Activated CD8-positive, alpha-beta T cell treated with anti-CD3 and anti-CD28 coated beads for 36 hours (primary cell): ENCODE results near the gene KCNJ12. TPM values are rescaled to one million over a fixed set of nuclear protein-coding genes. Genes with fewer than 3 reads are reported as not detected.

Source experiments
- ATAC-seq: fragments of 200-7000 bp; cut with Tn5 transposase; one replicate; pipeline ENCODE4 v1.10.0; 2021; ENCODE audit warnings: mild to moderate bottlenecking, moderate library complexity
- CTCF ChIA-PET: fragments of 350-600 bp; sonication (Branson Sonifier 250); formaldehyde crosslinking; loops from one replicate; lab custom pipeline; 2021; ENCODE audit warnings: antibody characterized with exemption; lab: Charles Lee
- POLR2A ChIA-PET: fragments of 350-600 bp; sonication (Branson Sonifier 250); formaldehyde crosslinking; loops from one replicate; lab custom pipeline; 2021; ENCODE audit warnings: antibody characterized with exemption; lab: Charles Lee
- DNase-seq: peaks from one replicate; pipeline ENCODE4 v3.0.0-alpha.2; 2020
- H3K27ac Mint-ChIP-seq: one replicate; pipeline ENCODE4 v1.8.0; 2021; ENCODE audit warnings: mild to moderate bottlenecking, mixed read lengths
- H3K27me3 Mint-ChIP-seq: one replicate; pipeline ENCODE4 v1.8.0; 2021; ENCODE audit warnings: mixed read lengths
- H3K36me3 Mint-ChIP-seq: one replicate; pipeline ENCODE4 v1.8.0; 2021; ENCODE audit warnings: low read depth, mixed read lengths
- H3K4me1 Mint-ChIP-seq: one replicate; pipeline ENCODE4 v1.8.0; 2021; ENCODE audit warnings: low read depth, mixed read lengths
- H3K4me3 Mint-ChIP-seq: one replicate; pipeline ENCODE4 v1.8.0; 2021; ENCODE audit warnings: mild to moderate bottlenecking, moderate library complexity, mixed read lengths
- H3K9me3 Mint-ChIP-seq: one replicate; pipeline ENCODE4 v1.8.0; 2021; ENCODE audit warnings: mixed read lengths
- CTCF ChIP-seq: fragments of 200-600 bp; IDR thresholded peaks from one replicate; pipeline ENCODE4 v1.8.0; 2022; ENCODE audit warnings: antibody characterized with exemption, mild to moderate bottlenecking
- intact Hi-C: fragments of 100-400 bp; cut with micrococcal nuclease; formaldehyde crosslinking; loops from one replicate; pipeline ENCODE4 v1.10.0; 2022
- total RNA-seq, 2 experiments: library from RNA; stranded (reverse); gene quantifications; one replicate each; pipeline ENCODE4 v1.2.3, GENCODE V29; 2021

The KCNJ12 gene
- total RNA-seq, 2 experiments from 2014 or later, result not detected

- DNase-seq (no peak), ATAC-seq (no peak)
- no peak for TF ChIP-seq CTCF
- H3K27ac Mint-ChIP-seq, result no peak overlapping the region
- no peaks in the 10 kb centered on the region for H3K9me3 Mint-ChIP-seq
- intact Hi-C loops, result no loop called here
- no peaks in the 10 kb centered on the region for H3K4me1 Mint-ChIP-seq
- POLR2A ChIA-PET, result no interaction called here
- CTCF ChIA-PET, result no interaction called here
- H3K27me3 Mint-ChIP-seq, result no peaks in the 10 kb centered on the region
- H3K4me3 Mint-ChIP-seq, result no peak overlapping the region
- no peaks in the 10 kb centered on the region for H3K36me3 Mint-ChIP-seq
Measured at GRCh38 chr17:21365016-21365415, 11.1 kb upstream of the KCNJ12 start.

DNA sequence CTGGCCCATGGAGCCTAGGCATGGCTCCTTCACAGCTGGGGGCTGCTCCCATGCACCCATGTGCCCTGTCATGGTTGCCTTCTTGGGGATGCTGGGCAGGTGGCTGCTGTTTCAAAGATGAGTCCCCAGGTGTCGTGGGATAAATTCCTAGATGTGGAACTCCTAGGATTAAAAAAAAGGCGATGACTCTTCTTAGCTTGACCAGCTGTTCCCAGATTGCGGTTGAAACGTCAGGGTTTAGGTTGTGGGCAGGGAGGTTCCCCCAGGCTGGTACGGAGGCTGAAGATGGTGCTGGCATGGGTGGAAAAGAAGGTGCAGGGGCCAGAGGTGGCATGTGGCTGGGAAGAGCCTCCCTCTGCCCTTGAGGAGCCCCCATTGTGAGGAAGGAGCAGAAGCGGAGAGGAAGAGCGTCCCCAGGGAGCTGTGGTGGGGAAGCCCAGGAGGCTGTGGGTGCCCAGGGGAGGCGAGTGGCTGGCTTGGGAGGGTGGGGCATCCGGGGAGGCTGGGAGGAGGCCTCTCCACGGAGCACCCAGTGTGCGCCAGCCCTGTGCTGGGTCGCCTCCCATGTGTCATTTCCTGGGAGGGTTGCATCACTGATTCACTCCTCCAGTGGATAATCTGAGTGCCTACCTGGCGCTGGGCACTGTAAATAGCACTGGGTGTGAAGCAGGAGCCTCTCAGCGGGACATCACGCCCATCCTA lies 7.5 kb upstream of the KCNJ12 start:
- Mint-ChIP-seq H3K27ac (no peak overlapping the region), H3K9me3 (no peaks in the 10 kb centered on the region), H3K36me3 (no peaks in the 10 kb centered on the region), H3K27me3 (no peaks in the 10 kb centered on the region), H3K4me1 (no peaks in the 10 kb centered on the region), H3K4me3 (no peak overlapping the region)
- DNase-seq, result no peak
- ChIA-PET POLR2A (no interaction called here), CTCF (no interaction called here)
- peak; percentile 20 for ATAC-seq
- TF ChIP-seq CTCF, result no peak
- intact Hi-C loops, result no loop called here

- no peak overlapping the region for H3K27ac Mint-ChIP-seq
- DNase-seq, result no peak
- no peak overlapping the region for H3K4me3 Mint-ChIP-seq
- ChIA-PET CTCF (no interaction called here), POLR2A (no interaction called here)
- no peak for ATAC-seq
- H3K36me3 Mint-ChIP-seq, result no peaks in the 10 kb centered on the region
- no peaks in the 10 kb centered on the region for H3K27me3 Mint-ChIP-seq
- no peaks in the 10 kb centered on the region for H3K9me3 Mint-ChIP-seq
- intact Hi-C loops, result no loop called here
- H3K4me1 Mint-ChIP-seq, result no peaks in the 10 kb centered on the region
- TF ChIP-seq CTCF, result no peak
Measured at GRCh38 chr17:21369395-21369794, 6.8 kb upstream of the KCNJ12 start.

DNA sequence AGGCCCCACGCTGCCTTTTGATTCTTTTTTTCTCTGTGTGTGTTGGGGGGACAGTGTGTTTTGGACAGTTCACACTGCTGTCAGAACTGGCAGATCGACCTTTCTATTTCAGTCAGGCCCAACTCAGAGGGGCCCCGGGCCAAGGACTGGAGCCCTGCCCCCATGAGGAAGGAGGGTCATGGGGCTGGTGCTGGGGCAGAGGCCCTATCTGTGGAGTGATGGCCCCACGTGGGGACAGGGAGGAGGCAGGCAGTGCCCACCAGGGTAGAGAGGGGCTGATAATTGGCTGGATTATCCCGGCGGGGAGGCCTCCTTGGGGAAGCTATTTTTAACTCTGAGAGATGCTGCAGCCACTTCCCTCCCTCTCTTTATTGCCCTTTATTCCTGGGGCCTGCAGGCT lies 5.7 kb upstream of the KCNJ12 start:
- Mint-ChIP-seq H3K27ac (no peak overlapping the region), H3K4me1 (no peaks in the 10 kb centered on the region), H3K9me3 (no peaks in the 10 kb centered on the region), H3K36me3 (no peaks in the 10 kb centered on the region), H3K27me3 (peaks cover 2% of the 10 kb centered on the region), H3K4me3 (no peak overlapping the region)
- TF ChIP-seq CTCF, result no peak
- CTCF ChIA-PET, result interaction anchor here (0.9 kb wide), 1 partner anchor 9 kb away, joined by 3 read pairs; no protein-coding TSS in a partner anchor
- intact Hi-C loops, result no loop called here
- DNase-seq (no peak), ATAC-seq (no peak)
- POLR2A ChIA-PET, result no interaction called here

DNA sequence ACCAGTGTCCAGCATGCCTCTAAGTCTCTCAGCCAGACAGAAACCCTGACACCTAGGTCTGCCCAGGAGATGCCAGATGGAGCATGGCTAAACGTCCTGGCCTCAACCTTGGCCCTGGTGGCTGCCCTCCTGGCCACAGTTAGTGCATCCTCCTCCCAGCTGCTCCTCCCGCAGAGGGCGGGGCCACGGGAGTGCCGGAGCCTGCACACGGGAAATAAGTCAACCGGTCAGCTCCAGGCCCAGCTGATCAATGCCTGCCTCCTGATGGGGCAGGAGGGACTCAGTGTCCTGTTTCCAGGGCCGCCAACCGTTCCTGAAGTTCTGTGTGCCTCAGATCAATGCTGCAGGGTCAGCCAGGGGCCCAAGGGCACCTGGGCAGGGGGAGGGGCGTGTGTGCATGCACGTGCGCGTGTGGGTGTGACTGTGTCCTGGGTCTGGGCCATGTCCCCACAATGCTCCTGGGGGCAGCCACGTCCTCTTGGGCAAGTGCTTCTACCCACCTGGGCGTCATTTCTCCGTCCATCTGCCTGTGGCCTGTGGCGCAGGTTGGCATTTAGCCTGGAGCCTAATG lies 4.6 kb upstream of the KCNJ12 start:
- intact Hi-C loops, result no loop called here
- no peak for ATAC-seq

More for the DNA sequence above, 4.6 kb upstream of the KCNJ12 start:
- no peak for DNase-seq
- H3K27ac Mint-ChIP-seq, result no peak overlapping the region
- no peaks in the 10 kb centered on the region for H3K36me3 Mint-ChIP-seq
- no peak for TF ChIP-seq CTCF
- POLR2A ChIA-PET, result no interaction called here
- H3K9me3 Mint-ChIP-seq, result no peaks in the 10 kb centered on the region
- CTCF ChIA-PET, result no interaction called here
- H3K4me3 Mint-ChIP-seq, result no peak overlapping the region
- peaks cover 11% of the 10 kb centered on the region for H3K27me3 Mint-ChIP-seq
- H3K4me1 Mint-ChIP-seq, result no peaks in the 10 kb centered on the region
